GM12878 (cell line): ENCODE results near the gene MYBPHL. TPM values are rescaled to one million over a fixed set of nuclear protein-coding genes. Genes with fewer than 3 reads are reported as not detected.

ENCODE experiments used
- ATAC-seq: fragments of 200-7000 bp; cut with Tn5 transposase; 3 replicates; pipeline ENCODE4 v1.9.1; 2020; ENCODE audit warnings: mild to moderate bottlenecking, moderate library complexity
- BruUV-seq: library from RNA; stranded (reverse); fragments of 400-500 nt; replicated peaks from 2 replicates; lab custom pipeline; 2021; lab: Mats Ljungman, UMichigan
- CTCF ChIA-PET: fragments of 300-600 bp; sonication (Branson Sonifier 250); formaldehyde crosslinking; extraction: SDS; loops from one replicate; lab custom pipeline; 2021; ENCODE audit warnings: inconsistent platforms; lab: Yijun Ruan, JAX
- POLR2A ChIA-PET: fragments of 350-600 bp; formaldehyde crosslinking; extraction: SDS; loops from one replicate; lab custom pipeline; 2021; ENCODE audit warnings: inconsistent platforms; lab: Charles Lee
- RAD21 ChIA-PET: fragments of 300-600 bp; sonication (Branson Sonifier 250); formaldehyde crosslinking; loops from one replicate; lab custom pipeline; 2023; ENCODE audit warnings: antibody characterized with exemption; ENCODE audit not compliant: unreplicated experiment; lab: Charles Lee
- SMC1A ChIA-PET: fragments of 300-600 bp; sonication (Branson Sonifier 250); formaldehyde crosslinking; loops from one replicate; lab custom pipeline; 2023; ENCODE audit not compliant: unreplicated experiment, uncharacterized antibody; lab: Charles Lee
- DNase-seq: peaks from one replicate; pipeline ENCODE4 v3.0.0-alpha.2; 2011; ENCODE audit warnings: low read depth, low spot score
- FAIRE-seq: peaks from 3 replicates; lab custom pipeline; 2011; peaks lifted over from hg19 to GRCh38; lab: Jason Lieb, UNC
- H2AFZ ChIP-seq: 2 replicates; pipeline ENCODE4 v1.6.0; 2011; ENCODE audit warnings: low read depth, low read length, control low read depth; ENCODE audit not compliant: control insufficient read depth
- H3K27ac ChIP-seq: 2 replicates; pipeline ENCODE4 v1.5.1; 2011; ENCODE audit warnings: control low read depth; ENCODE audit not compliant: control insufficient read depth, insufficient read depth
- H3K27me3 ChIP-seq, 2 experiments: replicated peaks in 1 of 2; 2 replicates each; pipeline versions ENCODE4 v1.6.0 to v1.6.1; 2011; ENCODE audit warnings: low read length in 1 of 2; ENCODE audit not compliant: control insufficient read depth in 2 of 2, insufficient read depth in 2 of 2
- H3K36me3 ChIP-seq, 2 experiments: 2 replicates each; pipeline ENCODE4 v1.5.1; 2011; ENCODE audit warnings: low read length in 1 of 2; ENCODE audit not compliant: control insufficient read depth in 2 of 2, insufficient read depth in 2 of 2
- H3K4me1 ChIP-seq: 2 replicates; pipeline ENCODE4 v1.6.1; 2011; ENCODE audit warnings: mild to moderate bottlenecking, low read length, moderate library complexity, mixed read lengths; ENCODE audit not compliant: control insufficient read depth, insufficient read depth
- H3K4me2 ChIP-seq: 2 replicates; pipeline ENCODE4 v1.6.0; 2011; ENCODE audit warnings: control low read depth; ENCODE audit not compliant: control insufficient read depth, insufficient read depth
- H3K4me3 ChIP-seq: fragments of 200-600 bp; sonication (generic); 2 replicates; pipeline ENCODE4 v1.5.1; 2016
- H3K79me2 ChIP-seq: 2 replicates; pipeline ENCODE4 v1.6.0; 2011; ENCODE audit warnings: low read length; ENCODE audit not compliant: control insufficient read depth, insufficient read depth
- H3K9ac ChIP-seq: 2 replicates; pipeline ENCODE4 v1.8.0; 2011; ENCODE audit warnings: low read length, control low read depth, mixed read lengths; ENCODE audit not compliant: control insufficient read depth, insufficient read depth
- H3K9me3 ChIP-seq: replicated peaks from 3 replicates; pipeline ENCODE4 v1.5.1; 2011; ENCODE audit warnings: mild to moderate bottlenecking, low read length; ENCODE audit not compliant: control insufficient read depth, insufficient read depth
- H4K20me1 ChIP-seq: 2 replicates; pipeline ENCODE4 v1.6.0; 2011; ENCODE audit not compliant: control insufficient read depth, insufficient read depth
- ATF3 ChIP-seq: IDR thresholded peaks from 2 replicates; pipeline ENCODE4 v1.6.1; 2011; ENCODE audit warnings: low read depth, mild to moderate bottlenecking, low read length, moderate library complexity, borderline replicate concordance; ENCODE audit errors: extremely low read depth
- CTCF ChIP-seq, 3 experiments: IDR thresholded peaks in 2 of 3; conservative IDR thresholded peaks in 1 of 3; 2 replicates each; pipeline ENCODE4 v1.5.1; 2011; ENCODE audit warnings: low read depth in 3 of 3, low read length in 3 of 3, mild to moderate bottlenecking in 3 of 3, control low read depth in 2 of 3, moderate library complexity in 2 of 3, inconsistent platforms in 1 of 3, mixed read lengths in 1 of 3; ENCODE audit not compliant: control insufficient read depth in 2 of 3, insufficient read depth in 1 of 3; ENCODE audit errors: extremely low read depth in 1 of 3
- FOS ChIP-seq: IDR thresholded peaks from 3 replicates; pipeline ENCODE4 v1.6.1; 2011; ENCODE audit warnings: borderline replicate concordance; ENCODE audit not compliant: insufficient read length; ENCODE audit errors: extremely low read depth
- FOXK2 ChIP-seq: fragments of 450-650 bp; IDR thresholded peaks from 2 replicates; pipeline ENCODE4 v1.6.1; 2017; ENCODE audit warnings: mild to moderate bottlenecking, moderate library complexity
- JUNB ChIP-seq: IDR thresholded peaks from 2 replicates; pipeline ENCODE4 v1.6.1; 2016; ENCODE audit warnings: antibody characterized with exemption, mild to moderate bottlenecking
- MXI1 ChIP-seq: fragments of 150-350 bp; IDR thresholded peaks from 2 replicates; pipeline ENCODE4 v1.6.1; 2011; ENCODE audit warnings: low read depth, mild to moderate bottlenecking, inconsistent platforms, low read length, improper control_type of control experiment
- NFYB ChIP-seq: IDR thresholded peaks from 2 replicates; pipeline ENCODE4 v1.6.1; 2011; ENCODE audit warnings: low read depth, mild to moderate bottlenecking, low read length, improper control_type of control experiment, moderate library complexity; ENCODE audit not compliant: insufficient read depth
- PAX5 ChIP-seq: IDR thresholded peaks from 2 replicates; pipeline ENCODE4 v1.6.1; 2011; ENCODE audit warnings: low read depth, low read length, borderline replicate concordance
- RELB ChIP-seq: fragments of 450-650 bp; IDR thresholded peaks from 2 replicates; pipeline ENCODE4 v1.6.1; 2017; ENCODE audit warnings: low read depth, mild to moderate bottlenecking, moderate library complexity
- STAT3 ChIP-seq: IDR thresholded peaks from 2 replicates; pipeline ENCODE4 v1.6.1; 2011; ENCODE audit warnings: low read depth, low read length, improper control_type of control experiment
- SUZ12 ChIP-seq: fragments of 200-600 bp; sonication (generic); IDR thresholded peaks from one replicate; pipeline ENCODE4 v1.6.1; 2018; ENCODE audit warnings: antibody characterized with exemption, mild to moderate bottlenecking; ENCODE audit not compliant: unreplicated experiment
- WGBS: methylation state at CpG from one replicate; pipeline ENCODE4 v1.1.6; 2016; ENCODE audit warnings: low lambda C conversion rate; ENCODE audit not compliant: insufficient replicate concordance, insufficient coverage; ENCODE audit errors: missing lambda C conversion rate; 5-methylcytosine and 5-hydroxymethylcytosine counted together
- in situ Hi-C: fragments of 300-500 bp; cut with MboI; formaldehyde crosslinking; loops from 9 replicates; pipeline ENCODE4 v1.14.3; 2018; ENCODE audit warnings: mixed read lengths
- intact Hi-C: fragments of 100-400 bp; cut with micrococcal nuclease; formaldehyde crosslinking; loops from one replicate; pipeline ENCODE4 v1.14.2; 2022; ENCODE audit not compliant: unreplicated experiment
- polyA plus RNA-seq, 11 experiments: library from polyadenylated mRNA; depleted of rRNA in 4 of 11; unstranded in 6 of 11; stranded (reverse) in 5 of 11; fragments of >200 nt; fragmentation: Nextera tagmentation in 4 of 11; fragmentation: Illumina TruSeq in 1 of 11; extraction: Ambion mirVana in 4 of 11; extraction: Trizol in 1 of 11; gene quantifications; 1 replicate in 1 of 11; 2 replicates in 10 of 11; pipeline versions ENCODE4 v1.2.1 to v1.2.3, GENCODE V29; 2011 to 2016; ENCODE audit warnings: inconsistent platforms in 2 of 11, missing spikeins in 2 of 11, low read depth in 1 of 11
- total RNA-seq, 4 experiments: library from RNA; depleted of rRNA in 3 of 4; stranded (reverse); fragments of >200 nt in 3 of 4; fragmentation: Illumina TruSeq in 1 of 4; extraction: Trizol in 1 of 4; gene quantifications; 2 replicates each; pipeline versions ENCODE4 v1.2.1 to v1.2.3, GENCODE V29; 2013 to 2021

MYBPHL gene
- total and polyA plus RNA-seq, 10 of the 15 experiments (the other 5 are each of a cell fraction or from before 2014, with no cell fraction given), result 0.16 to 0.75 (median 0.54) TPM; not detected in 7

DNA sequence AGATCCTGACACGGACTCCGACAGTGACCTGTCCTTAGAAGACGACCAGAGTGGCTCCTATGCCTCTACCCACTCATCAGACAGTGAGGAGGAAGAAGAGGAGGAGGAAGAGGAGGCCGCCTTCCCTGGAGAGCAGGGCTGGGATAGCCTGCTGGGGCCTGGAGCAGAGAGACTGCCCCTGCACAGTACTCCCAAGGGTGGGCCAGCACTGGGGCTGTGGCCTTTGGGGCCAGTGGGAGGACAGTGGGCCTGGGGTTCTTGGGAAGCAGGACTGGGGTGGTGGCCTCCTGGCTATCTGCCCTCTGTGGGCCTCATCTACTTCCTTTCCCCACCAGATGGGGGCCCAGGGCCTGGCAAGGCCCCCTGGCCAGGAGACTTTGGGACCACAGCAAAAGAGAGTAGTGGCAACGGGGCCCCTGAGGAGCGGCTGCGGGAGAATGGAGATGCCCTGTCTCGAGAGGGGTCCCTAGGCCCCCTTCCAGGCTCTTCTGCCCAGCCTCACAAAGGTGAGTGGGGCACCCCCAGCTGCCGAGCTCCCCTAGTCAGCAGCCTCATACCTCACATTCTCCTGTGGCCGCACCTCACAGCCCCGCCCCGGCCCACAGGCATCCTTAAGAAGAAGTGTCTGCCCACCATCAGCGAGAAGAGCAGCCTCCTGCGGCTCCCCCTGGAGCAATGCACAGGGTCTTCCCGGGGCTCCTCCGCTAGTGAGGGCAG lies 33.8 kb downstream of the MYBPHL start:
- ATAC-seq (no peak), DNase-seq (no peak), FAIRE-seq (no peak)
- H4K20me1 ChIP-seq, result no peaks in the 10 kb centered on the region
- in situ Hi-C loops (no loop called here), intact Hi-C loops (no loop called here)
- ChIA-PET SMC1A (no interaction called here), POLR2A (no interaction called here), RAD21 (no interaction called here), CTCF (interaction anchor here (1.1 kb wide), 1 partner anchor 260 kb away, joined by 3 read pairs; no protein-coding TSS in a partner anchor)
- TF ChIP-seq FOS (no peak), FOXK2 (no peak), JUNB (no peak), STAT3 (no peak), NFYB (no peak), MXI1 (no peak), ATF3 (no peak), CTCF (IDR thresholded peaks at IDR 0.05 in 2 of 3, conservative IDR thresholded peaks at IDR 0.05 in 1 of 3; ENCODE audit: control insufficient read depth in 2 of 3, extremely low read depth in 1 of 3, insufficient read depth in 1 of 3, low read depth in 3 of 3, low read length in 3 of 3) (no peak), SUZ12 (no peak), RELB (no peak), PAX5 (no peak)
- BruUV-seq, result no TSS peak
- no peaks in the 10 kb centered on the region for H3K4me1 ChIP-seq
- H3K9ac ChIP-seq, result no peak overlapping the region
- peaks cover 0 to 1% of the 10 kb centered on the region in 2 experiments; a peak in 1 of 4 replicates for H3K27me3 ChIP-seq
- no peak overlapping the region for H2AFZ ChIP-seq
- H3K79me2 ChIP-seq, result no peaks in the 10 kb centered on the region
- H3K9me3 ChIP-seq, result no peaks in the 10 kb centered on the region
- H3K4me2 ChIP-seq, result no peak overlapping the region
- no peaks in the 10 kb centered on the region for H3K36me3 ChIP-seq
- no peak overlapping the region for H3K27ac ChIP-seq
- no peak overlapping the region for H3K4me3 ChIP-seq
- WGBS, result 45% methylated on average over 16 of the region's 16 CpGs
